GM19043 (cell line): ENCODE data around the gene A2ML1.
"Not testable (repeated sequence)": the region's sequence is repeated elsewhere in the genome, so short reads cannot be mapped to it uniquely, and the experiment has no call there.

ENCODE experiments used
- ATAC-seq: cut with Tn5 transposase; IDR thresholded peaks from one replicate; pipeline ENCODE4 v1.9.1; 2021; ENCODE audit warnings: low read depth; ENCODE audit not compliant: unreplicated experiment

A2ML1 gene

DNA sequence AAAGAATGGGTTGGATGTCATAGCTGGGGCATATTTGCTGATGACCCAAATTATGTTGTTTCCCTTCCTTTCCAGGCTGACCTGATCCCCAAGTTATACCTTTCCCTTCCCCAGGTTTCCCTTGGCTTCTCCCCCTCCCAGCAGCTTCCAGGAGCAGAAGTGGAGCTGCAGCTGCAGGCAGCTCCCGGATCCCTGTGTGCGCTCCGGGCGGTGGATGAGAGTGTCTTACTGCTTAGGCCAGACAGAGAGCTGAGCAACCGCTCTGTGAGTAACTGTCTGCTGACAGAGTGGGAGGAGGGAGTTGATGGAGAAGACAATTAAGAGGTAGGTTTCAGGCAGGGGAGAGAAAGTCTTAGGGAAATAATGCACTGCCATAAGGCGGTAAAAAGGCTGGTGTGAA, 25.0 kb downstream of the A2ML1 start:
- no peak for ATAC-seq

DNA sequence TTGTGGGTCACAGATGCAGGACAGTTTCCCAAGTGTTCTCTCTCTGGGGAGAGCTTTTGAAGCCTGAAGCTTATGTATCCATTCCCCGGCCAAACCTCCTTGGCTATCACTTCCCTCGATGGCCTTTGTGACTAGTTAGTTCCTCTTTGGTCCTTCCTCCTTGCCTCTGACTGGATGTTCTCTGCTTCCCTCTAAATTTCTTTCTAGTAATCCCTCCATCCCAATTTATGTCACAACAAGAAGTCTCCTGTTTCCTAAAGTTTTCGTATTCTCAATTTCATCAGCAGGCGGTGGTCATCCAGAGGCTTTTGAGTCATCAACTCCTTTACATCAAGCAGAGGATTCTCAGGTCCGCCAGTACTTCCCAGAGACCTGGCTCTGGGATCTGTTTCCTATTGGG, 27.5 kb downstream of the A2ML1 start:
- ATAC-seq: no peak

GRCh38 chr12:8852119-8852518, 29.7 kb downstream of the A2ML1 start:
- ATAC-seq: no peak

GRCh38 chr12:8855891-8856290, 33.5 kb downstream of the A2ML1 start:
- no peak for ATAC-seq

DNA sequence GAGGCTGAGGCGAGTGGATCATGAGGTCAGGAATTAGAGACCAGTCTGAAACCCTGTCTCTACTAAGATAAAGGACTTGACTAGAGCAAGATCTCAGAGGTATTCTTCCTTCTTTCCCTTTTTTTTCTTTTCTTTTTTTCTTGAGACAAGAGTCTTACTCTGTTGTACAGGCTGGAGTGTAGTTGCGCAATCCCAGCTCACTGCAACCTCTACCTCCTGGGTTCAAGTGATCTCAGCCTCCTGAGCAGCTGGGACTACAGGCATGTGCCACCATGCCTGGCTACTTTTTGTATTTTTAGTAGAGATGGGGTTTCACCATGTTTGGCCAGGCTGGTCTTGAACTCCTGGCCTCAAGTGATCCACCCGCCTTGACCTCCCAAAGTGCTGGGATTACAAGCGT, 37.0 kb downstream of the A2ML1 start:
- ATAC-seq: not testable (repeated sequence)

GRCh38 chr12:8860165-8860961, 37.9 kb downstream of the A2ML1 start:
- no peak for ATAC-seq

DNA sequence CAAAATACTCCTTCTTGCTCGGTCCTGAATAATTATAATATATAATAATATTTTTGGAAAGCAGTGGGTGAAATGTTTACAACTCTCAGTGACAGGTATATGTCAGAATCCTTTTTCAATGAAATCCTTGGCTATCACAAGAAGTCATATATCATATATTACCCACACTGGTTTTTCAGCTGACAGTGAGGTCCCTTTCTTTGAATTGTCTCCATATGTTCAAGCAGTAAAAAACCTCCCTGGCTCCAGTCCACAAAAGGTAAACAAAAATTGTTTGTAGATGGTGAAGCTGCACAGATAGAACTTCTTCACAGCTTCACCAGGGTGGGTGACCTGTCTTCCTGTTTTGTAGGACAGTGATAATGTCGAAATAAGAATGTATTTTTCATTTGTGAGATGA, 44.0 kb downstream of the A2ML1 start:
- ATAC-seq: no peak

- ATAC-seq: no peak
These were observed 44.6 kb downstream of the A2ML1 start for GRCh38 chr12:8867009-8867408.

DNA sequence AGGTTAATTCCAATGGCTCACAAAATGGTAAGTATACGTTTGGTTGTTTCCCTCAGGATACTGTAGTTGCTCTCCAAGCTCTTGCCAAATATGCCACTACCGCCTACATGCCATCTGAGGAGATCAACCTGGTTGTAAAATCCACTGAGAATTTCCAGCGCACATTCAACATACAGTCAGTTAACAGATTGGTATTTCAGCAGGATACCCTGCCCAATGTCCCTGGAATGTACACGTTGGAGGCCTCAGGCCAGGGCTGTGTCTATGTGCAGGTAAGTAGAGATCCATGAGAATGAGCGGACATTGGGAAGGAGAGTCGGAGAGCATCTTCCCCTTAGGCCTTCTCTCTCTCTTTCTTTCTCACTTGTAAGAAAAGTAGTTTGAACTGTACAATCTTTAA, 45.4 kb downstream of the A2ML1 start:
- ATAC-seq: no peak

DNA sequence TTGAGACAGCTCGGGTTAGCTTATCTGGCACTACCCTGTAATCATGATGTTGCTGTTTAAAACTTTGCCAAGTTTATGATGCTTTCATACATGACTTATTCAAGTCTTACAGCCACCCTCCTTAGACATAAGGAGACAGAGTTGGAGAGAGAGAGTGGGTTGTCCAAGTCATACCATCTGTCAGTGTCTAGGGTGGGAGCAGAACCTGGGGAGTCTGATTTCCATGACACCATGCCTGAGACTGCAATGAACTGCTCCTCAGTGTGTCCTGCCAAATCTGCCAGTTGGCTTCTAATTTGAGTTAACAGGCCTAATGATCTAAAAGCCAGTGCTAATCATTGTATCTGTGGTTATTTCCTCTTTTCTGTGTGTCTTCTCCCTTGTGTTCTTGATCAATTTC, 48.2 kb downstream of the A2ML1 start:
- no peak for ATAC-seq

- ATAC-seq: no peak
These were observed 48.6 kb downstream of the A2ML1 start for GRCh38 chr12:8871068-8871467.

DNA sequence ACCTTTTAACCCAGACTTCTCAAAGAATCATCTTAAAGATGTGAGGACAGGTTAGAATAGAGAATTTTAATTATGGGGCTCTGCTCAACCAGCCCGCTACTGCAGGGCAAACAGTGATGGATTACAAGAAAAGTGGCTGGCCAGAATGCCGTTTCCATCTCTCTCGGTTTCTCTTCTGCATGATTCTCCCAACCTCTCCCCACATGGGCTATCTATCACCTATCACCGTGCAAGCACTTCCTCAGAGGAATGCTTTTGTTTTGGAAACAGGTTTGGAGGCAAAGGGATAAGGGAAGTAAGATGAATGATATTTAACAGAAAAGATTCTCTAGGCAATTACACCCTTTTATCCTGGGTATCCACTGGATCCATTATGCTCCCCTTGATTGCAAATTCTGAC, 54.5 kb downstream of the A2ML1 start:
- no peak for ATAC-seq

DNA sequence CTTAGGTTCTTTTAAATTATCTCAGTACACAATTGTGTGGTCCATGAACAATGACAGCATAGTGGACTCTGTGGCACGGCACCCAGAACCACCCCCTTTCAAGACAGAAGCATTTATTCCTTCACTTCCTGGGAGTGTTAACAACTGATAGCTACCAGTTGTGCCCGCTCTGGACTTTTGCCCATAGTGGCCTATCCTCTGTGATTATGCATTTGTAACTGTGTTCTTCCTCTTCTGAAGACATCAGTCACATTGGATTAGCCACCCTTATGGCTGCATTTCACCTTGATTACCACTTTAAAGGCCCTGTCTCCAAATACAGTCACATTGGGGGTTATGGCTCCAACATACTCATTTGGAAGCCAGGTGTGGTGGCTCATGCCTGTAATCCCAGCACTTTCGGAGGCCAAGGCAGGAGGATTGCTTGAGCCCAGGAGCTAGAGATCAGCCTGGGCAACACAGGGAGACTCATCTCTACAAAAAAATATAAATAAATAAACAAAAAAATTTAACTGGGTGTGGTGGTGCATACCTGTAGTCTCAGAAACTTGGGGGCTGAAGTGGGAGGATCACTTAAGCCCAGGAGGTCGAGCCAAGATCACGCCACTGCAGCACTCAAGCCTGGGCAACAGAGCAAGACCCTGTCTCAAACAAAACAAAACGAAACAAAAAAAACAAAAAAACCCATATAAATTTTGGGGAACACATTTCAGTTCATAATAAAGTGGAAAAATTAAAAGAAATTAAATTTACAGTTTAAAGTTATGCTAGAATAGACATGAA, 64.3 kb downstream of the A2ML1 start:
- ATAC-seq: no peak

- ATAC-seq: no peak
These were observed 64.9 kb downstream of the A2ML1 start for GRCh38 chr12:8887285-8887715.

GRCh38 chr12:8890313-8891085, 68.1 kb downstream of the A2ML1 start:
- no peak for ATAC-seq

DNA sequence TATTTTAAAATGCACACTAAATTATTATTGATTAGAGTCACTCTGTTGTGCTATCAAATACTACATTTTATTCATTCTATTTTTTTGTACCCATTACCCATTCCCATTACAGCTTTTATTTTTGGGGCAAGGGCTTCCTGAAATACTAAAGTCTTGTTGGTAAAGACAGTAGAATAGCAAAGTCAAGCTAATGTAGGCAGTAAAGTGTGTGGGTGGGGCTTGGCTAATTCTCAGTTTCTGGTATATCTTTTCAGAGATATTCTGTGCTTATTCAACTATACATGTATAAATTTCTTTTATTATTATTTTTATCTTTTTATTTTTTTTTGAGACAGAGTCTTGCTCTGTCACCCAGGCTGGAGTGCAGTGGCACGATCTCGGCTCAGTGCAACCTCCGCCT, 69.6 kb downstream of the A2ML1 start:
- no peak for ATAC-seq

DNA sequence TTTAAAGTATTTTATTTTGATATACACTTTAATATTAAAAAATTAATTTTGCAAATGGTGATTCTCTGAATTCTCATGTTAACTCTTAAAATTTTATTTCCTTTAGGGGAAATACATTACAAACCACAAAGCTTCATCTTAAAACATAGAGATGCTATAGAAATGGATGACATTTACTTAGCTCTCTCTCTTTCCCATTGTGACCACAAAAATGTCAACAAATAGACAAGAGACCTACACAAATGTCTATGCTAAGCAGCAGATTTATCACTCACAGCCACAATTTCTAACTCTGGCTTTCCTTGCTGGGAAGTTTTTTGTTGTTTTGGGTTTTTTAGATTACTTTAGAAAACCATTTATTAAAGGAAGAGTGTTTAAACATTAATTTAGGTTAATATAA, 72.0 kb downstream of the A2ML1 start:
- ATAC-seq: no peak

DNA sequence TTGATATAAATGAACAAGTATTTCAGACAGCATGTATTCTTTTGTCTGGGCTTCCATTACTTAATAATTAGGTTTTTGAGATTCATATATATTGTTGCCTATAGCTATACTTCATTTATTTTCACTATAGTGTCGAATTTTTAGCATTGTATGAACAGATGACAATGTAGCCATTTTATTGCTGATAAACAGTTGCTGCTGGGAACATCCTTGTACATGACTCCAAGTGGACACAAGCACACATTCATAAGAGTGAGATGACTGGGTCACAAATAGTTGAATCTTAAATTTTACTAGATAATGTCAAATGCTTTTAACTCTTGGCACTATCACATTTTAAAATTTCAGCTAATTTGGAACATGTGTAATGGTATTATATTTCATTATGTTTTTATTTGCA, 72.6 kb downstream of the A2ML1 start:
- ATAC-seq: no peak

- no peak for ATAC-seq
These were observed 74.7 kb downstream of the A2ML1 start for GRCh38 chr12:8897081-8897480.

DNA sequence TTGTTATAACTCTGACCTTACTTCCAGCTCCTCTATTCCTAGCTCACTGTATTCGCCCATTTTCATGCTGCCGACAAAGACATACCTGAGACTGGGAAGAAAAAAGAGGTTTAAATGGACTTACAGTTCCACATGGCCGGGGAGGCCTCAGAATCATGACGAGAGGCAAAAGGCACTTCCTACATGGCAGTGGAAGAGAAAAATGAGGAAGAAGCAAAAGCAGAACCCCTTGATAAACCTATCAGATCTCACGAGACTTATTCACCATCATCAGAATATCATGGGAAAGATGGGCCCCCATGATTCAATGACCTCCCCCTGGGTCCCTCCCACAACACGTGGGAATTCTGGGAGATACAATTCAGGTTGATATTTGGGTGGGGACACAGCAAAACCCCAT, 77.4 kb downstream of the A2ML1 start:
- no peak for ATAC-seq

- not testable (repeated sequence) for ATAC-seq
These were observed 80.3 kb downstream of the A2ML1 start for GRCh38 chr12:8902703-8903102.
